Astrocyte of the spinal cord (primary cell): ENCODE results near the gene RABEP1.

Experiments
- DNase-seq: peaks from one replicate; pipeline ENCODE4 v3.0.0; 2011; ENCODE audit warnings: low read depth, low spot score
- H3K4me3 ChIP-seq: 2 replicates; pipeline ENCODE4 v1.5.1; 2011; ENCODE audit warnings: low read depth, mild to moderate bottlenecking, low read length, moderate library complexity
- CTCF ChIP-seq: IDR thresholded peaks from 2 replicates; pipeline ENCODE4 v1.5.1; 2012; ENCODE audit warnings: low read depth, mild to moderate bottlenecking, low read length, inconsistent platforms
- in situ Hi-C: cut with HindIII; loops from 2 replicates; pipeline ENCODE4 v1.10.0; 2017; ENCODE audit warnings: low sequenced_read_pairs

RABEP1 gene

GRCh38 chr17:5330981-5331380 lies 48.9 kb downstream of the RABEP1 start:
- H3K4me3 ChIP-seq = no peak overlapping the region
- peak; percentile 8 for DNase-seq
- no peak for TF ChIP-seq CTCF
- in situ Hi-C loops = no loop called here

- TF ChIP-seq CTCF = no peak
- in situ Hi-C loops = no loop called here
- H3K4me3 ChIP-seq = no peak overlapping the region
- DNase-seq = peak; percentile 33
Measured at GRCh38 chr17:5331506-5331905, 49.4 kb downstream of the RABEP1 start.

GRCh38 chr17:5344914-5345313 lies 62.8 kb downstream of the RABEP1 start:
- TF ChIP-seq CTCF = no peak
- no peak overlapping the region for H3K4me3 ChIP-seq
- no peak for DNase-seq
- in situ Hi-C loops = no loop called here

GRCh38 chr17:5352681-5353289 lies 70.7 kb downstream of the RABEP1 start:
- H3K4me3 ChIP-seq = no peak overlapping the region
- no peak for TF ChIP-seq CTCF
- DNase-seq = no peak
- in situ Hi-C loops = no loop called here

GRCh38 chr17:5354310-5354709 lies 72.2 kb downstream of the RABEP1 start:
- H3K4me3 ChIP-seq = no peak overlapping the region
- TF ChIP-seq CTCF = no peak
- no peak for DNase-seq
- in situ Hi-C loops = no loop called here

- DNase-seq = no peak
- H3K4me3 ChIP-seq = no peak overlapping the region
- in situ Hi-C loops = no loop called here
- no peak for TF ChIP-seq CTCF
Measured at GRCh38 chr17:5354886-5355415, 72.9 kb downstream of the RABEP1 start.
